ENCODE data around the gene RPS21.
"Not testable (repeated sequence)": the region's sequence is repeated elsewhere in the genome, so short reads cannot be mapped to it uniquely, and the experiment has no call there.

RPS21 gene

GRCh38 chr20:62365814-62366369 lies 21.0 kb upstream of the RPS21 start:
- no peak for DNase-seq (ENCODE audit: low read depth)

GRCh38 chr20:62366370-62367135 lies 20.4 kb upstream of the RPS21 start:
- no peak for DNase-seq (ENCODE audit: low read depth)

GRCh38 chr20:62367136-62367632 lies 19.7 kb upstream of the RPS21 start, which contains the start of gene LAMA5:
Gene LAMA5, minus strand, starts transcription at chr20:62367312. Its CDS starts 67 bp downstream, at chr20:62367245.
- no peak for DNase-seq (ENCODE audit: low read depth)

- DNase-seq (ENCODE audit: low read depth) = no peak
These were observed 19.1 kb upstream of the RPS21 start for GRCh38 chr20:62367633-62368391.

GRCh38 chr20:62368392-62368975 lies 18.4 kb upstream of the RPS21 start:
- DNase-seq (ENCODE audit: low read depth) = no peak

- DNase-seq (ENCODE audit: low read depth) = no peak
These were observed 17.7 kb upstream of the RPS21 start for GRCh38 chr20:62368976-62369814.

- no peak for DNase-seq (ENCODE audit: low read depth)
These were observed 17.1 kb upstream of the RPS21 start for GRCh38 chr20:62369815-62370114.

- DNase-seq (ENCODE audit: low read depth) = peak; percentile 64
These were observed 16.6 kb upstream of the RPS21 start for GRCh38 chr20:62370115-62370806.

GRCh38 chr20:62370807-62371587 lies 15.9 kb upstream of the RPS21 start:
- DNase-seq (ENCODE audit: low read depth) = no peak

- no peak for DNase-seq (ENCODE audit: low read depth)
These were observed 15.3 kb upstream of the RPS21 start for GRCh38 chr20:62371588-62372041.

- no peak for DNase-seq (ENCODE audit: low read depth)
These were observed 14.6 kb upstream of the RPS21 start for GRCh38 chr20:62372042-62372993.

GRCh38 chr20:62373631-62374179 lies 13.2 kb upstream of the RPS21 start:
- DNase-seq (ENCODE audit: low read depth) = not testable (repeated sequence)

- DNase-seq (ENCODE audit: low read depth) = no peak
These were observed 12.4 kb upstream of the RPS21 start for GRCh38 chr20:62374331-62375152.

- DNase-seq (ENCODE audit: low read depth) = no peak
These were observed 10.5 kb upstream of the RPS21 start for GRCh38 chr20:62376112-62377063.

- DNase-seq (ENCODE audit: low read depth) = no peak
These were observed 9.8 kb upstream of the RPS21 start for GRCh38 chr20:62377064-62377461.

- DNase-seq (ENCODE audit: low read depth) = no peak
These were observed 9.2 kb upstream of the RPS21 start for GRCh38 chr20:62377615-62378178.
